Urinary bladder (tissue), 4 donors: ENCODE results near the gene IL20. TPM values are rescaled to one million over a fixed set of nuclear protein-coding genes. Genes with fewer than 3 reads are reported as not detected.

Experiments
- DNase-seq: peaks from one replicate; pipeline ENCODE4 v3.0.0-alpha.2; 2015; ENCODE audit errors: extremely low spot score
- H3K27ac ChIP-seq: one replicate; pipeline ENCODE4 v1.5.1; 2013; ENCODE audit warnings: low read depth, mild to moderate bottlenecking, moderate library complexity
- H3K36me3 ChIP-seq: one replicate; pipeline ENCODE4 v1.6.1; 2013; ENCODE audit warnings: mild to moderate bottlenecking, moderate library complexity; ENCODE audit not compliant: insufficient read depth
- H3K4me1 ChIP-seq: one replicate; pipeline ENCODE4 v1.6.1; 2013; ENCODE audit warnings: mild to moderate bottlenecking, moderate library complexity; ENCODE audit not compliant: insufficient read depth
- H3K4me3 ChIP-seq: one replicate; pipeline ENCODE4 v1.5.1; 2013; ENCODE audit warnings: low read depth, low read length
- WGBS: extraction: QIAGEN DNeasy Blood & Tissue Kit; methylation state at CpG from one replicate; pipeline ENCODE4 v1.1.7; 2013; 5-methylcytosine and 5-hydroxymethylcytosine counted together
- polyA plus RNA-seq: library from polyadenylated mRNA; stranded (reverse); fragments of 200-250 nt; gene quantifications from one replicate; pipeline ENCODE4 v1.2.3, GENCODE V29; 2013
- total RNA-seq: library from RNA; depleted of rRNA; stranded (reverse); fragments of >200 nt; gene quantifications from one replicate; pipeline ENCODE4 v1.2.3, GENCODE V29; 2014
- donor health status: healthy with polysubstance abuse.
- donor health status: healthy.

IL20 gene
- total and polyA plus RNA-seq, 2 donors, result not detected

- Histone ChIP-seq H3K36me3 (no peaks in the 10 kb centered on the region), H3K27ac (no peak overlapping the region), H3K4me1 (no peaks in the 10 kb centered on the region), H3K4me3 (no peak overlapping the region)
- DNase-seq, result no peak
- WGBS, result 83% methylated on average over 3 of the region's 3 CpGs
These were observed 8.3 kb downstream of the IL20 start for GRCh38 chr1:206873603-206874188.

GRCh38 chr1:206875752-206876377 is 10.4 kb downstream of the IL20 start:
- WGBS, result 75% methylated on average over 3 of the region's 3 CpGs
- Histone ChIP-seq H3K27ac (no peak overlapping the region), H3K4me3 (no peak overlapping the region), H3K36me3 (peaks cover 2% of the 10 kb centered on the region), H3K4me1 (no peaks in the 10 kb centered on the region)
- DNase-seq, result no peak

DNA sequence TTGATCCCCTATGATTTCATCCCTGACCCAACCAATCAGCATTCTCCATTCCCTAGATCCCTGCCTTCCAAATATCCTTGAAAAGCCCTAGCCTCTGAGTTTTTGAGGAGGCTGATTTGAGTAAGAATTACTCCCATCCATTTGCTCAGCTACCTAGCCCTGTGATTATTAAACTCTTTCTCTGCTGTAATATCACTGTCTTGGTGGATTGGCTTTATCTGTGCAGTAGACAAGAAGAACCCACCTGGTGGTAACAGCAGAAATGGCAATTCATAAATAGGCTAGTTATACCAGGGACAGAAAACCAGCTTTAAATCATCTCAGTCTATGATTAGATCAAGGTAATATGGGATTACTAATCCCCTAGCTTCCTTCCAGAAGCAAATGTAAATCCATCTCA is 13.0 kb downstream of the IL20 start:
- H3K36me3 ChIP-seq, result peaks cover 2% of the 10 kb centered on the region
- no peaks in the 10 kb centered on the region for H3K4me1 ChIP-seq
- DNase-seq, result no peak
- H3K4me3 ChIP-seq, result no peak overlapping the region
- no peak overlapping the region for H3K27ac ChIP-seq

DNA sequence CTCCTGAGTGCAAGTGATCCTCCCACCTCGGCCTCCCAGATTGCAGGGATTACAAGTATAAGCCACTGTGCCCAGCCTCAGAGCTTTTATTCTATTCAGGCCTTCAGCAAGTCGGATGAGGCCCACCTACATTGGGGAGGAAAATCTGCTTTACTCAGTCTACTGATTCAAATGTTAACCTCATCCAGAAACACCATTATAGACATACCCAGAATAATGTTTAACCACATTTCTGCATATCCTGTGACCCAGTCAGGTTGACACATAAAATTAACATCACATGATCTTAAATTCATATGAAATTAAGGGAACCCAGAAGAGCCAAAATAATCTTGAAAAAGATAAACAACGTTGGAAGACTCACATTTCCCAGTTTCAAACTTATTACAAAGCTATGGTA is 14.9 kb downstream of the IL20 start:
- no peak for DNase-seq

DNA sequence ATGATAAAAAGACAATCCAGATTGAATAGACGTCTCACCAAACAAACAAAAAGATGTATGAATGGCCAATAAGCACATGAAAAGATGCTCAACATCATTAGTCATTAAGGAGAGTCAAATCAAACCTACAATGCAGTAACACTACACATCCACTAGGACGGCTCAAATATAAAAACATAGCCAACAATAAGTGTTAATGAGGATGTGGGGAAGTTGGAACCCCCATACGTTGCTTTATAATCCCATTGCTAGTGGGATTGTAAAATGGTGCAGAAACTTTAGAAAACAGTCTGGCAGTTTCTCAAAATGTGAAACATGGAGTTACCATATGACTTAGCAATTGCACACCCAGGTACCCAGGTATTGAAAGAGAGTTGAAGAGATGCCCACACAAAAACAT is 17.1 kb downstream of the IL20 start:
- WGBS, result 72% methylated on average over 3 of the region's 3 CpGs
- no peak for DNase-seq
- H3K4me3 ChIP-seq, result no peak overlapping the region
- peaks cover 2% of the 10 kb centered on the region for H3K36me3 ChIP-seq
- no peak overlapping the region for H3K27ac ChIP-seq
- H3K4me1 ChIP-seq, result no peaks in the 10 kb centered on the region

More for the DNA sequence above, 14.9 kb downstream of the IL20 start:
- H3K4me1 ChIP-seq, result no peaks in the 10 kb centered on the region
- 75% methylated on average over 3 of the region's 3 CpGs for WGBS
- no peak overlapping the region for H3K27ac ChIP-seq
- no peak overlapping the region for H3K4me3 ChIP-seq
- H3K36me3 ChIP-seq, result peaks cover 2% of the 10 kb centered on the region

DNA sequence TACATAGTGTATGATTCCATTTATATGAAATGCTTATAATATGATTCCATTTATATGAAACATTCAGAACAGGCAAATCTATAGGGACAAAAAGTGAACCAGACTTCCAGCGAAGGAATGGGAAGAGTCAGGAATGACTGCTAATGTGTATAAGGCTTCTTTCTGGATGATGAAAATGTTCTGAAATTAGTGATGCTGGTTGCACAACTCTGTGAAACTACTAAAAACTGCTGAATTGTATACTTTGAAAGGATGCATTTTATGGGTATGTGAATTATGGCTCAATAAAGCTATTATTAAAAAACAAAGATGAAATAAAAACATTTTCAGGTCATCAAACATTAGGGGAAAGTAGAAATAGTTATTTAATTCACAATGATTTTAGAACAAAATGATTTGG is 17.7 kb downstream of the IL20 start:
- no peak for DNase-seq
- H3K4me3 ChIP-seq, result no peak overlapping the region
- peaks cover 2% of the 10 kb centered on the region for H3K36me3 ChIP-seq
- no peak overlapping the region for H3K27ac ChIP-seq
- no peaks in the 10 kb centered on the region for H3K4me1 ChIP-seq
- 95% methylated on average over 1 of the region's 1 CpG for WGBS

- Histone ChIP-seq H3K27ac (no peak overlapping the region), H3K4me1 (no peaks in the 10 kb centered on the region), H3K36me3 (peaks cover 2% of the 10 kb centered on the region), H3K4me3 (no peak overlapping the region)
- WGBS, result 89% methylated on average over 2 of the region's 2 CpGs
- DNase-seq, result no peak
These were observed 18.5 kb downstream of the IL20 start for GRCh38 chr1:206883876-206884275.

DNA sequence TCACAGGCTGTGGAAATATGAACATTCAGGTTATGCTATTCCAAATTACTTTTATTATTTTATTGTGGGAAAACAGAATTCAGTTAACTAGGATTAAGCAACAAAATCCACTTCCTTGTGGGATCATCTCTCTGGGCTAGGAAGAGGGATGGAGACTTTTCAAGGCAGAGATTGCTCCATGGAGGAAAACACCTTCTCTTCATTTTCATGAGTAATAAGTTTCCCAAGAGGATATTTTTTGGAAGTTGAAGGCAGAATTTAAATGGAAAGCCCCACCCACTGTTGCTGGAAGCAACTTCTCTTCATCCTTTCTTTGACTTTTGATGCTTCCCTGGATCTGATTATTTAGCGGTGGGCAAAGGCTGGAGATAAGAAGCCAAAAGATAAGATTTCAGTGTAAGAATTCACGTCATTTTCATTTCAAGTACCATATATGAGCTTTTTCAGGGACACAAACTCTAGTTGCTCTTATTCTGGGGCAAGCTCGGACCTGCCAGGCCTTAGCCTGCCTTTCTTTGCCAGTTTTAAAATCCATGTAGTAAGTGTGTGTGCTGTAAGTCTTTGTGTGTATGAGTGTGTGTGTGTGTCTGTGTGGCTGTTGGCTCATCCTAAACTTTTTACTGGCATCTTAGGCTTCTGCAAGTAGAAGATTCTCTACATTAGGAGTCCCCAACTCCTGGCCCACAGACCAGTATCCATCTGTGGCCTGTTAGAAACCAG is 20.1 kb downstream of the IL20 start:
- H3K4me1 ChIP-seq, result no peaks in the 10 kb centered on the region
- no peaks in the 10 kb centered on the region for H3K36me3 ChIP-seq
- no peak for DNase-seq
- WGBS, result 64% methylated on average over 3 of the region's 3 CpGs
- H3K27ac ChIP-seq, result no peak overlapping the region
- H3K4me3 ChIP-seq, result no peak overlapping the region

GRCh38 chr1:206886831-206887230 is 21.4 kb downstream of the IL20 start:
- no peaks in the 10 kb centered on the region for H3K4me1 ChIP-seq
- DNase-seq, result no peak
- WGBS, result 94% methylated on average over 1 of the region's 1 CpG
- no peak overlapping the region for H3K4me3 ChIP-seq
- H3K27ac ChIP-seq, result no peak overlapping the region
- H3K36me3 ChIP-seq, result no peaks in the 10 kb centered on the region

DNA sequence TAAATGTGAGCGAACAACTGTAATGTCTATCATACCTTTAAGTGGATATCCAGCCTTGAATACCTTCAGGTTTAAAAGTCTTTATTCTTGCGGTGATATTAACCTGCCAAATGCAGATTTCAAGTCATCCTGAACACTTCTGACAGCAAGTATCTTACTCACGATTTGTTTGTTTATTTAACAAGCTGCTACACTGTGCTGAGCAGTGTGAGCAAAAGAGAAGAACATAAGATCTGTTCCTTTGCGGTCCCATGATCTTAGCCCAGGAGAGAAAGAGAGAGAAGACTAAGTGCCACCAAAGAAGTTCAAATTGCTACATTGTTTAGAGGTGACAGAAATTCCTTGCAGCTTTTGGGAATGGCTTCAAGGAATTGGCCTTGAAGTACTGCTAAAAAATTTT is 22.3 kb downstream of the IL20 start:
- no peak for DNase-seq

GRCh38 chr1:206890125-206891060 is 25.0 kb downstream of the IL20 start:
- 53% methylated on average over 15 of the region's 15 CpGs for WGBS
- Histone ChIP-seq H3K4me3 (no peak overlapping the region), H3K4me1 (no peaks in the 10 kb centered on the region), H3K27ac (no peak overlapping the region), H3K36me3 (no peaks in the 10 kb centered on the region)
- no peak for DNase-seq

More for the DNA sequence above, 22.3 kb downstream of the IL20 start:
- Histone ChIP-seq H3K4me3 (no peak overlapping the region), H3K4me1 (no peaks in the 10 kb centered on the region), H3K27ac (no peak overlapping the region), H3K36me3 (no peaks in the 10 kb centered on the region)
- WGBS, result 56% methylated on average over 4 of the region's 4 CpGs

GRCh38 chr1:206891412-206891811 is 26.0 kb downstream of the IL20 start:
- 72% methylated on average over 1 of the region's 1 CpG for WGBS
- H3K27ac ChIP-seq, result no peak overlapping the region
- DNase-seq, result no peak
- no peaks in the 10 kb centered on the region for H3K4me1 ChIP-seq
- no peaks in the 10 kb centered on the region for H3K36me3 ChIP-seq
- no peak overlapping the region for H3K4me3 ChIP-seq

GRCh38 chr1:206892351-206892984 is 27.0 kb downstream of the IL20 start:
- no peak overlapping the region for H3K4me3 ChIP-seq
- 83% methylated on average over 3 of the region's 3 CpGs for WGBS
- no peak for DNase-seq
- H3K36me3 ChIP-seq, result no peaks in the 10 kb centered on the region
- no peaks in the 10 kb centered on the region for H3K4me1 ChIP-seq
- no peak overlapping the region for H3K27ac ChIP-seq
